Choroid plexus epithelial cell (primary cell): Measurements from ENCODE around the gene SLC1A4.
A peak's percentile ranks its signal among the peaks of the same experiment; 100 is the strongest.

ENCODE experiments used
- DNase-seq: peaks from one replicate; pipeline ENCODE4 v3.0.0-alpha.2; 2010; ENCODE audit warnings: low read depth
- H3K4me3 ChIP-seq: 2 replicates; pipeline ENCODE4 v1.5.1; 2011; ENCODE audit warnings: low read depth, mild to moderate bottlenecking, control low read depth, low read length, moderate library complexity
- CTCF ChIP-seq: conservative IDR thresholded peaks from 2 replicates; pipeline ENCODE4 v1.5.1; 2011; ENCODE audit warnings: low read depth, mild to moderate bottlenecking, control low read depth, inconsistent platforms, low read length, moderate library complexity

SLC1A4 gene

GRCh38 chr2:64982932-64983331, 6.3 kb upstream of the SLC1A4 start:
- no peak for DNase-seq
- H3K4me3 ChIP-seq, result no peak overlapping the region
- TF ChIP-seq CTCF, result no peak

- no peak for DNase-seq
- no peak overlapping the region for H3K4me3 ChIP-seq
- TF ChIP-seq CTCF, result no peak
These were observed 3.8 kb upstream of the SLC1A4 start for GRCh38 chr2:64985447-64985846.

- peak; percentile 50 for DNase-seq
- H3K4me3 ChIP-seq, result peak overlapping the region; percentile 50
- TF ChIP-seq CTCF, result no peak
These were observed 1.9 kb upstream of the SLC1A4 start for GRCh38 chr2:64987001-64987955.

GRCh38 chr2:64987956-64988419, 1.2 kb upstream of the SLC1A4 start:
- no peak for TF ChIP-seq CTCF
- peak overlapping the region; percentile 73 for H3K4me3 ChIP-seq
- peak; percentile 89 for DNase-seq

GRCh38 chr2:64988420-64989125, 626 bp upstream of the SLC1A4 start:
- peak; percentile 85 for DNase-seq
- peak; percentile 23 for TF ChIP-seq CTCF
- peak overlapping the region; percentile 73 for H3K4me3 ChIP-seq

- no peak for DNase-seq
- no peak for TF ChIP-seq CTCF
- peak overlapping the region; percentile 73 for H3K4me3 ChIP-seq
These were observed 899 bp downstream of the SLC1A4 start for GRCh38 chr2:64989982-64990614.
